ENCODE results near the gene STK32B.

Gene STK32B

GRCh38 chr4:5511791-5512190 lies 460.5 kb downstream of the STK32B start:
- Histone ChIP-seq H3K4me1 (no peaks in the 10 kb centered on the region), H3K27me3 (no peaks in the 10 kb centered on the region), H3K9me3 (no peaks in the 10 kb centered on the region), H3K36me3 (no peaks in the 10 kb centered on the region), H3K4me3 (ENCODE audit: low read depth, low read length) (no peak overlapping the region)
- no peak for TF ChIP-seq CTCF (IDR thresholded peaks at IDR 0.05; ENCODE audit: low read depth, low read length)
- DNase-seq, result no peak

- Histone ChIP-seq H3K36me3 (no peaks in the 10 kb centered on the region), H3K4me1 (no peaks in the 10 kb centered on the region), H3K27me3 (no peaks in the 10 kb centered on the region), H3K4me3 (ENCODE audit: low read depth, low read length) (no peak overlapping the region), H3K9me3 (no peaks in the 10 kb centered on the region)
- DNase-seq, result no peak
- TF ChIP-seq CTCF (IDR thresholded peaks at IDR 0.05; ENCODE audit: low read depth, low read length), result no peak
Measured at GRCh38 chr4:5515646-5516045, 464.4 kb downstream of the STK32B start.

GRCh38 chr4:5517372-5517771 lies 466.1 kb downstream of the STK32B start:
- H3K36me3 ChIP-seq, result no peaks in the 10 kb centered on the region
- DNase-seq, result no peak
- H3K9me3 ChIP-seq, result no peaks in the 10 kb centered on the region
- no peak overlapping the region for H3K4me3 ChIP-seq (ENCODE audit: low read depth, low read length)
- TF ChIP-seq CTCF (IDR thresholded peaks at IDR 0.05; ENCODE audit: low read depth, low read length), result no peak
- no peaks in the 10 kb centered on the region for H3K27me3 ChIP-seq
- H3K4me1 ChIP-seq, result no peaks in the 10 kb centered on the region

GRCh38 chr4:5524446-5525299 lies 473.4 kb downstream of the STK32B start:
- DNase-seq, result peak; percentile 80
- no peak for TF ChIP-seq CTCF (IDR thresholded peaks at IDR 0.05; ENCODE audit: low read depth, low read length)
- Histone ChIP-seq H3K4me1 (peaks cover 16% of the 10 kb centered on the region), H3K4me3 (ENCODE audit: low read depth, low read length) (no peak overlapping the region), H3K27me3 (no peaks in the 10 kb centered on the region), H3K9me3 (no peaks in the 10 kb centered on the region; the same call in 1 of the 2 replicates), H3K36me3 (no peaks in the 10 kb centered on the region)

- Histone ChIP-seq H3K27me3 (no peaks in the 10 kb centered on the region), H3K4me3 (ENCODE audit: low read depth, low read length) (no peak overlapping the region), H3K36me3 (no peaks in the 10 kb centered on the region), H3K9me3 (no peaks in the 10 kb centered on the region; the same call in 1 of the 2 replicates), H3K4me1 (peaks cover 16% of the 10 kb centered on the region)
- no peak for DNase-seq
- no peak for TF ChIP-seq CTCF (IDR thresholded peaks at IDR 0.05; ENCODE audit: low read depth, low read length)
Measured at GRCh38 chr4:5526080-5526846, 475.0 kb downstream of the STK32B start.

GRCh38 chr4:5527211-5527610 lies 475.9 kb downstream of the STK32B start:
- H3K9me3 ChIP-seq, result no peaks in the 10 kb centered on the region; the same call in 1 of the 2 replicates
- no peak overlapping the region for H3K4me3 ChIP-seq (ENCODE audit: low read depth, low read length)
- H3K36me3 ChIP-seq, result no peaks in the 10 kb centered on the region
- H3K4me1 ChIP-seq, result peaks cover 16% of the 10 kb centered on the region
- no peak for TF ChIP-seq CTCF (IDR thresholded peaks at IDR 0.05; ENCODE audit: low read depth, low read length)
- no peaks in the 10 kb centered on the region for H3K27me3 ChIP-seq
- no peak for DNase-seq

Data from BE2C (cell line).